NCI-H748 (cell line): ENCODE measurements around the gene SART3.
"Not testable (repeated sequence)": the region's sequence is repeated elsewhere in the genome, so short reads cannot be mapped to it uniquely, and the experiment has no call there.

Source experiments
- DNase-seq: peaks from one replicate; lab custom pipeline; 2025; ENCODE audit not compliant: unreplicated experiment; lab: John Stamatoyannopoulos, UW

Gene SART3

DNA sequence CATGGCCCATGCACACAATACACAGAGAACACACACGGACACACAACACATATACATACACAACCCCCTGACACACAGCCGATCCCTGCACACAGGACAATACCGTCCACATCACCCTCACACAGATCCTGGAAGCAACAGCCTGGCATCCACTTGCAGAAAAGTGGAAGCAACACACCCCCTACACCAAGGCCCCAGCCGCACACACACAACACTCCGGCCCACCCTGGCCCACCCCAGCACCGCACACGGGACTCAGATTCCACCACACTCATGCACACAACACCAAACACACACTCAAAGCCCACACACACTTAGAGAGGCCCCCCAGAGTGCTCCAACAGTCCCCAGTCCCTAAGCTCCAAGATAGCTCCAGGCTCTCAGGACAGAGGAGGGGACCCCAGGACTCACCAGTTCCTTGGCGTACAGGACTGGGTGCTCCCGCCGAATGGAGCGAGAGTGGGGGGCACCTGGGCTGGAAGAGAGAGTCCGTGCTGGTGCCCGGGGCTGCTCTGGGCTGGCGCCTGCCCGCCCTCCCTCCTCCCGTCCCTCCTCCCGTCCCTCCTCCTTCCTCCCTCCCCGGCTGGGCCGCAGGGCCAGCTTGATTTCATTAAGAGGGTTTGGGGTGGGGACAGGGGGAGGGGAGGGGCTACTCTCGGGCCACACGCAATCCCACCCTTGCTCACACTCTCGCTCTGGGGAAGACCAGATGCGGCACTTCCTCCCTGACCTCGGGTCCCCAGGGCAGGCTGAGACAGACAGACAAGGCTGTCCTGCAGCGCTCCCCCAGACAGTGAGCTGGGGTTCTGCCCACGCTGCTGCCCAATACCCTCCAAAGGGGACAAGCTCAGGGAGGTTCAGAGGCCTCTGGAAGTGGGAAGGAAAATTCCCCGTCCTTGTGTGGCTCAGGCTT is 36.8 kb upstream of the SART3 start, which contains the start of gene TMEM119:
Gene TMEM119 (minus strand): TSS at position 526 of the 913 bp plus-strand sequence. CDS start 5,701 bp downstream, outside the sequence.
- DNase-seq: no peak

DNA sequence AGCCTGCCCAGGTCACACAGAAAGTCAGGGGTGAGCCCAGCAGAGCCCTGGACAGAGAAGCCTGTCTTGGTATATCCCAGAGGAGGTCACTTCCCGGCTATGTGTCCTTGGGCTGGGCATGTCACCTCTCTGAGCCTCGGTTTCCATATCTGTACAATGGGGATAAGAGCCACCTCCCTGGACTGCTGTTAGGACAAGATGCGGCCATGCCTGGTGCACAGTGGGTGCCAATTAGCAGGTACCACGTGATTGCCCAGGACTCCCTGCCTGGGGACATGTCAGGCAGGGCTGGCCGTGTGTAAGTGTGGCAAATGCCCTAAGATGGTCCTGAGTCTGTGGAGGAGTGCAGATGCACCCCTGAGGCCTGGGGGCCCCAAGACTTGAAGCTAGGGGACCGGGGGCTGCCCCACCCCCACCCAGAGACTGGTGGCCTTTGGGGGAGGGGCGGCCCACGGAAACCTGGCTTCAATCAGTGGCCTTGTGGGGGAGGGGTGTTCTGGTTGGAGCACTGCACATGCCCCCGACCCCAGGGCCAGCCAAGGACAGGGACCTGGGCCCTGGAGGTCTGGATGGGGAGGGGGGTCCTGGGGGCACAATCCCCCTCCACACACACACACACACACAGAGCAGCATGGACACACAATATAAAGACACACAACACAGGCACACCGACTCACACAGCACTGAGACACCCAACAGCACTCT is 36.0 kb upstream of the SART3 start:
- DNase-seq: peak; percentile 24

DNA sequence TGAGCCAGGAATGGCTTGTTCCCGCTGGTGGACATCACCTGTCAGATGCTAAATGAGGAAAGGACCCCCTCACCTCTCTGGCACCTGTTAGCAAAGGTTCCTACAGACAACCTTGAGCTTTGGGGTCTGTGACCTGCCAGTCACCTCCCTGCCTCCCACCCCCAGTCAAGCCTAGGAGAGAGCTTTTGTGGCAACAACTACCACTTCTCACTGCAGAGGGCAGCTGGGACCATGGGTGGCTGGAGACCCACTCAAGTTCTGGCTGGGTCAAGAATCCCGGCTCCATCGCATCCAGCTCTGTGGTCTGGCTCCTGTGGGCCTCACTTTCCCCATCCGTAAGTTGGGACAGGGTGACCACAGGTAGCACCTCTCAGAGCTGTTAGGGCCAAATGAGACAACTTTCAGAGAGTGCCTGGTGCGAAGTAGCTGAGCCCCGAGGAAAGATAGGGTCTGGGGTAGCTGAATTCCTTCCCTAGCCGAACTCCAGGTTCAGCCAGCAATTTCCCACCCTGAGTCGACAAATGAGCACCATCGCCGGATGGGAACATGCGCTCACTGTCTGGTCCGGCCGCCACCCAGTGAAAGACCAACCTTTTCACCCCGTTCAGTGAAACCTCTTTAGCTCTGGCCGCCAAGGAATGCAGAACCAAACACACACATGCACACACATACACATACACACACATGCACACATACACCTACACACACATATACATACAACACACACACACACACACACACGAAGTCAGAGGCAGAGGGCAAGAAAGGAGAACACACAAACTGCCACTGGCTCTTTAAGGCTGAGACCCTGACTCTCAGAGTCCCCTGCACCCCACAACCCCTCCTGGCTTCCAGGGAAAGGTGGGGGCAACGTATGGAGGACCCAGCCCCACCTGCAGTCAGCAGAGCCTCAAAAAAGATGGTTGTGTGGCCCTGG is 35.0 kb upstream of the SART3 start:
- no peak for DNase-seq

DNA sequence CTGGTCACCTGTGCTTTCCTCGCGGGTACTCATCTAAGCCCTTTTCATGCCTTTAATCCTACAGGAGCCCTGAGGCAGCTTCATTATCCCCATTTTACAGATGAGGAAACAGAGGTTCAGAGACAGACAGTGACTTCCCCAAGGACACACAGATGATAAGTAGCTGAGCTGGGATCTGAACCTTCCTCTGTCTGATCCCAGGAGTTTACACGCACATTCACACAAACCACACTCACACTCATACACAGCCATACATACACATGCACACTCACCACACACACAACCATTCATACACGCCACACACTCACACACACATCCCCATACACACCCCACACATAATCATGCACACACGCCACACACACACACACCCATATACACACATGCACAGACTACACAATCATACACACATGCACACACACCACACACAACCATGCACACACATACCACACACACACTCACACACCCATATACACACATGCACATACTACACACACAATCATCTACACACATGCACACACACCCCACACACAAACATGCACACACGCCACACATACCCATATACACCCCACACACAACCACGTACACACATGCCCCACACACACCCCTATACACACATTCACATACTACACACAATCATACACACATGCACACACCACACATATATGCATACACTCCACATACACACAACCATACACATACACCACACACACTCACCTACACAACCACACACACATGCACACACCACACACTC is 34.2 kb upstream of the SART3 start:
- DNase-seq: no peak

DNA sequence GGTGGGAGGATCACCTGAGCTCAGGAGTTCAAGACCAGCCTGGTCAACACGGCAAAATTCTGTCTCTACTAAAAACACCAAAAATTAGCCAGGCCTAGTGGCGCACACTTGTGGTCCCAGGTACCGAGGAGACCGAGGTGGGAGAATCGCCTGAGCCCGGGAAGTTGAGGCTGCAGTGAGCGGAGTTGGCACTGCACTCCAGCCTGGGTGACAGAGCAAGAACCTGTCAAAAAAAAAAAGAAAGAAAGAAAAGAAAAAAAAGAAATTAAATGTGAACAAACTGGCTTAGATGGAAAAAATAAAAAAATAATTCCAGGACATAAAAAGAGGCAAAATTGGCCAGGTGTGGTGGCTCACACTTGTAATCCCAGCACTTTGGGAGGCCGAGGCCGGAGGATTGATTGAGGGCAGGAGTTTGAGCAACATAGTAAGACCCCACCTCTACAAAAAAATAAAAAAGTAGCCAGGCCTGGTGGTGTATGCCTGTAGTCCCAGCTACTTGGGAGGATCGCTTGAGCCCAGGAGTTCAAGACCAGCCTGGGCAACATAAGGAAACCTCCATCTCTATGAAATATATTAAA is 33.4 kb upstream of the SART3 start:
- no peak for DNase-seq

DNA sequence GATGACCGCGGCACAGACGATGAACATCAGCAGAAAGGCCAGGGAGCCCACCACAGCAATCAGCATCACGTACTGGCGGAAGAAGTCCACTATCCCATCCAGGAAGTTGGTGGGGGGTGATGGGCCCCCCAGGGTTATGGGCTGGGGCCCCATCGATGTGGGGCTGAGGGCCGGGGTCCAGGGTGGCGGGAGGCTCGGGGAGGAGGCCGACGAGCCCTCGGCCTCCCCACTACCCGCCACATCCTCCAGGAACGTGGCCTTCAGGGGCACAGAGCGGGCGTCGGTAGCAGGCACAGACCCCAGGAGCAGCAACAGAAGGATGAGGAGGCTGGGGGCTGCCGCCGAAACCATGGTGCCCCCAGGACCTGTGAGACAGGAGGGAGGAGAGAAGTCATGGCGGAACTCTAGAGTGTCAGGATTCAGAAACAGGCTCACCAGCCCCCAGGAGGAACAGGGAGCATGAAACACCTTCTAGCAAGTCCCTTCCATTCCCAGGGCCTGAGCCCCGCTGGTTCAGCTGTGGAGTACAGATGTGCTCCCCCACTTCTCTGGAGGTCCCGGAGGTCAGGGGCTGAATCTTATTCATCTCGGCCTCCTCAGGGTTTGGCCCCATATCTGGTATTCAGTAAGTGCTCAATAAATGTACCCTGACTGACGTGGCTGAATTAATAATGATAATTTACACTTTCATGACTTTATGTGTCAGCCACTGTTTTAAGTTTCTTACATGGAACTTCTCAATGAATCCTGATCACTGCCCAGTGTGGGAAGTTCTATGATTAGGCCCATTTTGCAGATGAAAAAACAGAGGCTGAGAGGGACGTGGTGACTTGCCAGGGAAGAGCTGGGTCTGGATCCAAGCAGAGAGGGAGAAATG is 31.3 kb upstream of the SART3 start:
- no peak for DNase-seq

DNA sequence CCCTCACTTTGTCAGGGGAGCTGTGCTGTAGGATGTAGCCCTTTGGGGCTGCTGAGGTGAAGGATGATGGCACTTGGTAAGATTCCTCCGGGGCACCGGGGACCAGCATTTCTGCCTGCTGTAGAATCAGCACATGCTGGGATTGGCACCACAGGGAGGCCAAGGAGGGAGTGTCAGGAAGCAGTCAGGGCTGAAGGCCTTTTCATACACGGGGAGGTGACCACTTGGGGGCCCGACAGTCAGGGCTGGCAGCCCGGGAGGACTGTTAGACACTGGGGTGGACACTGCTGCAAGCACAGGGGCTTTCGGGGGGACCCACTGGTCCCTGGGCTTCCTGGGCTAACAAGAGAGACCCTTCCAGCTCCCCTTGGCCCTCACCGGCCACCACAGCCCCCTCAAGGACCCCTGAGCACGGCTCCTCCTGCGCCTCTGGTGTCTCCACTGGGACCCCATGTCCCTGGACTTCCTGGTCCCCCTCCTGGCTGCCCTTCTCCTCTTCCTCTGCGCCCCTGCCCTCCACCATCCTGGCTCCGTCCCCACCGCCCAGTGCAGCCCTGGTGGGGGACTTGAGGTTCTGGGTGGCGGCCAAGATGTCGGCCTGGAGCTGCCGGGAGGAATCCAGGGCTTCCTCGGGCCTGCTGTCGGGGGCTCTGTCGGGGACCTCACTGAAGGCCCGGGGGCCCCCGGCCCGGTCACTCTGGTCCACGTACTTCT is 30.5 kb upstream of the SART3 start:
- no peak for DNase-seq

DNA sequence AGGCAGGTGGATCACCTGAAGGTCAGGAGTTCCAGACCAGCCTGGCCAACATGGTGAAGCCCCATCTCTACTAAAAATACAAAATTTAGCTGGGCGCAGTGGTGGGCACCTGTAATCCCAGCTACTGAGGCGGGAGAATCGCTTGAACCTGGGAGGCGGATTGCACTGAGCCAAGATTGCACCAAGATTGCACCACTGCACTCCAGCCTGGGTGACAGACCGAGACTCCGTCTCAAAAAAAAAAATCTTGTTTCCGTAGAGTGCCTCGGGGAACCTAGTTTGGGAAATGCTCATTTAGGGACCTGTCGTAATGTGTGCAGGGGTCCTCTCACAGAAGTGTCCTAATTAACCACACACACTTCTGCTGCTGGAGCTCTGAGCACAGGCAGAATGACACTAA is 29.5 kb upstream of the SART3 start:
- DNase-seq: not testable (repeated sequence)

DNA sequence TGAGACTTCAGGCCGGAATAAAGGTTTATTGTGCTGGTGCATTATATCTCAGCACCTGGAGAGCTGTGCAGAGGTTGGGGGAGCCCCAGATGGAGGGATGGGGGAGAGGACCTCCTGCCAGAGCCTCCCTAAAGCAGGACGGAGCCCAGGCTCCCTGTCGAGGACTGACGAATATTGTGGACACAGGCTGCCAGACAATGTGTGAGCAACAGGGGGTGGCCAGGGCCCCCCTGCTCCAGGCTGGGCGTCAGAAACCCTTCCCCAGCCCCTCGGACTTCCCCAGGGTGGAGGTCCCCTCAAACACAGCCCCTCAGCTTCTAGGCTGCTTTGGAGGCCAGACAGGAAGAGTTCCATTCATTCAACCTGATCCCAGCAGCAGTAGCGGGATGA is 28.9 kb upstream of the SART3 start:
- no peak for DNase-seq

DNA sequence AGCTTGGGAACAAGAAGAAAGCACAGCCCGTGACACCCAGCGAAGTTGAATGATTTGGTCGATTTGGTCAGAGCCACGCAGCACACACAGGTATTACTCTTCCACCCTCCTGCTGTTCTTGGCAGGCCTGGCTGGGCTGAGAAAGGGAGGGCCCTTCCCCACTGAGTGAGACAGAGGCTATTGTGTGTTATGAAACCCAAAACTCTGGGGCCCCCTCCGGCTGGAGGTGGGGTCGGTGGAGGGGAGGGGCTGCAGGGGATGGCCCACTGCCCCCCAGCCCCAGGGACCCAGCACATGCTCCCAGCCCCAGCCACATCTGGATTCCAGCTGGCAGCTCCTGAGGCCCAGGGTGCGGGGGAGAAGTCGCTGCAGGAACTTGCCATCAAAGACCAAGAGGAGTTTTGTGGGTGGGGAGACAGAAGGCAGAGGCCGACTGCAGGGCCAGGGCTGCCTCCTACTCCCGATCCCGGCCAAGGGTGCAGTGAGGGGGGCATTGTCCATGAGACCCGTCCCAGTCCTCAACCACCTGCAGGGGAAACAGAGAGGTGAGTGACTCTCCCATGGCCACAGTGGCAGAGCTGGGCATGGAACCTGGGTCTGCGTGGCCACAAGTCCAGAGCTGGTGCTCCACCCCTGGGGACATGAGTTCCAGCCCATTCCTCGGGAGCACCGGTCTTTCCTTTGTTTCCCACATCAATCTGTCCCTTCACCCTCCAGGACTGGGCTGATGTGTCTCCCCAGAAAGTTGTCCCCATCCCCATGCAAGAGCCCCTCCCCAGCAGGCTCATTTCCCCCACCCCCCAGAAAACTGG is 28.3 kb upstream of the SART3 start:
- no peak for DNase-seq

DNA sequence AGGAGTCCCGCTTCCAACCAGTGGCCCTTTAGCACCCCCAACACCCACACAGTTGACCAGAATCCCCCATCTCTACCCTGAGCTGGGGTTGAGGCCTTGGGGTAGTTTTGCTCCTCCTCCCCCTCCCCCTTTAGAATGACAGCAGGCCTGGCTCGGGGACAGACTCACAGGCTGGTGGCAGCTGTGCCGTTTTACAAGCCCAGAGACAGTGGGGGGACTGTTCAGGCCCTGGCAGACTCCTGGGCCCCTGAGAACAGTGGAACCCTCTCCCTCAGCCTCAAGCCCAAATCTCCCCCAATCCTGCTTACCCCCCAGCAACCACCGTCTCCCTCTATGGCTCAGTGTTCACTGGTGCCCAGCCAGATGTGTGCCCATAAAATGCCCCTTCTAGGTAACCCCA is 26.9 kb upstream of the SART3 start:
- no peak for DNase-seq

DNA sequence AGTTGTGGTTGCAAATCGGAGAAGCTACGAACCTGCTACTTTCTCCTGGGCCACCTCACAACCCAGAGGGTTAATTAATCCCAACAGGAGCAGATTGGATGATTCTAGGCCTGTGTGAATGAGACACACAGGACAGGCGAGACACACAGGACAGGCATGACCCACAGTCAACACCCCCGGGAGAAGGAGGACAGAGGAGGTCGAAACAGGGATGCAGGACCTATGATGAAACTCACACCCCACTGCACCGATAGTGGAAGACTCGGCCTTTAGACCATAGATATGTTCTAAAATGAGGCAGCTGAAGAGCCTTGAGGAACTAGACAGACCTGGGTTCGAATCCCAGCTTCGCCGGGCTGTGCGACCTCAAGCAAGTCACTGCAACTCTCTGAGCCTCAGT is 25.3 kb upstream of the SART3 start:
- no peak for DNase-seq

DNA sequence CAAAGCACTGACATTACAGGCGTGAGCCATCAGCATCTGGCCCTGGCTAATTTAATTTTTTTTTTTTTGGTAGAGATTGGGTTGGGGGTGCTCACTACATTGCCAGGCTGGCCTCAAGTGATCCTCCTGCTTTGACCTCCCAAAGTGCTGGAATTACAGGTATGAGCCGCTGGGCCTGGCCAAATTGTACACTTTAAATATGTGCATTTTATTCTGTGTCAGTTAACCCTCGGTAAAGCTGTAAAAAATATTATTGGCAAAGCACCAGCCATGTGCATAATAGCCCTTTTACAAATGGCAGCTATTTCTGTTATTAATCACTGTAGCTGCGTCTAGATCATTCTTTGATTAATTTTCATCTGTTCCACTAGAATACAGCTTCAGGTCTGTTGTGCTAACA is 24.9 kb upstream of the SART3 start:
- no peak for DNase-seq

DNA sequence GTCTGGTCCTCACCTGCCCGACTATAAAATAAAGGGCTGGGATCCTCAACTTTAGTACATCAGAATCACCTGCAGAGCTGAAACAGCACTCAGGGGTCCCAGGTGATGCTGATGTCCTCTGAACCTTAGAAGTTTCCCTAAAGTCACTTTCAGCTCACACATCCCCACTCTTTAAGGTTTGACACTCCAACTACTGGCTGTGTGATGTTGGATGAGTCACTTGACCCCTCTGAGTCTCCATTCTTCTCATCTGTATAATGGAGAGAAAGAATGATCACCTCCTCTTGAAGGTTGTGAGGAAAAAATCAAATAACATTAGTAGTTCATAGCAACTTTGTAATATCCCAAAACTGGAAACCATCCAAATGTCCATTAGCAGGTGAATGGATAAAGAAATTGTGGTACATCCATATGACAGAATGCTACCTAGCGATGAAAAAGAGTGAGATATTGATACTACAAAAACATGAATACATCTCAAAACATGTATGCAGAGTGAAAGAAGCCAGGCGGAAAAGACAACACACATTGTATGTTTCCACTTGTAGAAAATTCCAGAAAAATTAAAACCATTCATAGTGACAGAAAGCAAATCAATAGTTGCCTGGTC is 23.6 kb upstream of the SART3 start:
- no peak for DNase-seq

DNA sequence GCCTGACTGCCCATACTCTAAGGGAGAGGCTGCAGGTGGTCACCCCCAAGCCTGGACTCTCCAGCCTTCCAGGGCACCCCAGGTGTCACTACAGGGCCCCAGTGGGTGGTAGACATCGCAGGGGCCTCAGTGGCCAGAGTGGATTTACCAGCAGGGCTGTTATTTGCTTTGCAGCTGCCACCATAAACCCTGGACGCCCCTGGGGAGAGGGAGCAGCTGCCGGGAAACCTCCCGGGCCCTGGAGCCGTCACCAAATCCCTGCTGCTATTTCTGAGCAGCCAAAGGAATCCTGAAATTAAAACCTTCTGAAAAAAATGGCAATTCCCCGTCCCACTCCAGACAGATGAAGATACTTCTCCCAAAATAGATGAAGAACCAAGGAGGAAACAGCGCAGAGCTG is 23.0 kb upstream of the SART3 start:
- no peak for DNase-seq

DNA sequence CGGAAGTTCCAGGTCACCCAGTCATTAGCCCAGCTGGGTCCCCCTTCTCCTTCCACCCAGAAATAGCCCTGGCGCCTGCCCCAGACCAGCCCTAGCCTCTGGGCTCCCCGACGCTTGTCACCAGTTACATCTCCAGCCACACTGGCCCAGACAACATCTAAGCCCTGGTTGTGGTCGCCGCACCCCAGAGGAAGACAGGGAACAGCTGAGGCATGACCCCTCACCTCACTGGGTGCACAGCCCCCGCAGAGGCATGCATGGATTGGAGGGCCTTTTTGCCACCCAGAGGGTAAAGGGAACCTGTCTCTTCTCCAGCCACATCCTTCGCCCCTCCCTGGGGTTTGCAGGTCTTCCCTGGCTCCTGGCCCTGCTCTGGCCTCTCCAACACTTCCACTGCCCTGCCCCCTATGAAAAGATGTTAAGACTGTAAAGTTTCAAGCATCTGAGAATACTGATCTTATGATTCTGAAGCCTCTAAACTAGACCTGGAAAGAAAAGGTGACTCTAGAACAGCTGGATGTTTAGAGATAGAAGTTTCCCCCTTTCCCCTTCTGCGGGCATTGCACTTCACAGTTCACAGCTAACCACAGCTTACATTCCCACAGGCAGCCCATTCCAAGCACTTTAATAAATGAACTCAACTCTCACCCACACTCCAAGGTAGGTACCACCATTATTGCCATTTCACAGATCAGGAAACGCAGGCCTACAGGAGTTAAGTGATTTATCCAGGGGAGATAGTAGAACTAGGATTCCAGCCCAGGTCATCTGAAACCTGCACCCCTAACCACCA is 22.2 kb upstream of the SART3 start:
- DNase-seq: no peak
